ENCODE measurements around the gene KCNA5.

- TF ChIP-seq CTCF (IDR thresholded peaks at IDR 0.05): no peak
- TF ChIP-seq POLR2A (IDR thresholded peaks at IDR 0.05): no peak
- TF ChIP-seq EP300 (IDR thresholded peaks at IDR 0.05): no peak
Observed at GRCh38 chr12:5063149-5063548, 19.5 kb downstream of the KCNA5 start.

All from tibial nerve (tissue), 4 donors.